ENCODE results near the gene HSP90AB1.

HSP90AB1 gene

GRCh38 chr6:44248579-44248978, 1.7 kb downstream of the HSP90AB1 start:
- Histone ChIP-seq H3K27ac (ENCODE audit: low read depth, low read length) (no peak overlapping the region), H3K4me3 (ENCODE audit: low read depth in 1 of 2, low read length in 2 of 2) (peak overlapping the region; percentile 94 to 99), H3K9me3 (ENCODE audit: control insufficient read depth in 1 of 2, low read length in 2 of 2) (no peaks in the 10 kb centered on the region), H3K27me3 (ENCODE audit: control insufficient read depth in 1 of 2, insufficient read depth in 2 of 2, low read length in 2 of 2) (no peaks in the 10 kb centered on the region), H3K9ac (ENCODE audit: low read depth in 1 of 2, low read length in 2 of 2) (peak overlapping the region; percentile 83 to 97), H3K36me3 (ENCODE audit: control insufficient read depth in 1 of 2, insufficient read depth in 2 of 2, low read length in 2 of 2) (peaks cover 39 to 50% of the 10 kb centered on the region in 2 donors), H3K4me1 (ENCODE audit: control insufficient read depth in 1 of 2, insufficient read depth in 2 of 2, low read length in 2 of 2) (peaks cover 14 to 21% of the 10 kb centered on the region in 2 donors)

- Histone ChIP-seq H3K4me3 (ENCODE audit: low read depth in 1 of 2, low read length in 2 of 2) (peak overlapping the region; percentile 7 to 99), H3K36me3 (ENCODE audit: control insufficient read depth in 1 of 2, insufficient read depth in 2 of 2, low read length in 2 of 2) (peaks cover 42 to 56% of the 10 kb centered on the region in 2 donors)
These were observed 2.3 kb downstream of the HSP90AB1 start for GRCh38 chr6:44249082-44249748.

GRCh38 chr6:44250067-44250717, 3.3 kb downstream of the HSP90AB1 start:
- H3K9me3 ChIP-seq (ENCODE audit: control insufficient read depth in 1 of 2, low read length in 2 of 2): no peaks in the 10 kb centered on the region
- no peak overlapping the region for H3K9ac ChIP-seq (ENCODE audit: low read depth in 1 of 2, low read length in 2 of 2)
- H3K4me1 ChIP-seq (ENCODE audit: control insufficient read depth in 1 of 2, insufficient read depth in 2 of 2, low read length in 2 of 2): peaks cover 14 to 21% of the 10 kb centered on the region in 2 donors
- peaks cover 44 to 66% of the 10 kb centered on the region in 2 donors for H3K36me3 ChIP-seq (ENCODE audit: control insufficient read depth in 1 of 2, insufficient read depth in 2 of 2, low read length in 2 of 2)
- H3K27me3 ChIP-seq (ENCODE audit: control insufficient read depth in 1 of 2, insufficient read depth in 2 of 2, low read length in 2 of 2): no peaks in the 10 kb centered on the region
- no peak overlapping the region for H3K4me3 ChIP-seq (ENCODE audit: low read depth in 1 of 2, low read length in 2 of 2)
- no peak overlapping the region for H3K27ac ChIP-seq (ENCODE audit: low read depth, low read length)

More at GRCh38 chr6:44249082-44249748, 2.3 kb downstream of the HSP90AB1 start:
- no peak overlapping the region for H3K27ac ChIP-seq (ENCODE audit: low read depth, low read length)
- peaks cover 14 to 21% of the 10 kb centered on the region in 2 donors for H3K4me1 ChIP-seq (ENCODE audit: control insufficient read depth in 1 of 2, insufficient read depth in 2 of 2, low read length in 2 of 2)
- H3K9me3 ChIP-seq (ENCODE audit: control insufficient read depth in 1 of 2, low read length in 2 of 2): no peaks in the 10 kb centered on the region
- peak overlapping the region; percentile 1 to 97 for H3K9ac ChIP-seq (ENCODE audit: low read depth in 1 of 2, low read length in 2 of 2)
- H3K27me3 ChIP-seq (ENCODE audit: control insufficient read depth in 1 of 2, insufficient read depth in 2 of 2, low read length in 2 of 2): no peaks in the 10 kb centered on the region

- Histone ChIP-seq H3K36me3 (ENCODE audit: control insufficient read depth in 1 of 2, insufficient read depth in 2 of 2, low read length in 2 of 2) (peaks cover 44 to 69% of the 10 kb centered on the region in 2 donors), H3K4me1 (ENCODE audit: control insufficient read depth in 1 of 2, insufficient read depth in 2 of 2, low read length in 2 of 2) (peaks cover 11 to 21% of the 10 kb centered on the region in 2 donors), H3K27ac (ENCODE audit: low read depth, low read length) (no peak overlapping the region), H3K9me3 (ENCODE audit: control insufficient read depth in 1 of 2, low read length in 2 of 2) (no peaks in the 10 kb centered on the region), H3K4me3 (ENCODE audit: low read depth in 1 of 2, low read length in 2 of 2) (no peak overlapping the region), H3K27me3 (ENCODE audit: control insufficient read depth in 1 of 2, insufficient read depth in 2 of 2, low read length in 2 of 2) (no peaks in the 10 kb centered on the region), H3K9ac (ENCODE audit: low read depth in 1 of 2, low read length in 2 of 2) (no peak overlapping the region)
These were observed 3.8 kb downstream of the HSP90AB1 start for GRCh38 chr6:44250718-44251123.

GRCh38 chr6:44251576-44252524, 4.9 kb downstream of the HSP90AB1 start:
- H3K9ac ChIP-seq (ENCODE audit: low read depth in 1 of 2, low read length in 2 of 2): no peak overlapping the region
- H3K4me3 ChIP-seq (ENCODE audit: low read depth in 1 of 2, low read length in 2 of 2): no peak overlapping the region
- H3K36me3 ChIP-seq (ENCODE audit: control insufficient read depth in 1 of 2, insufficient read depth in 2 of 2, low read length in 2 of 2): peaks cover 44 to 69% of the 10 kb centered on the region in 2 donors
- no peaks in the 10 kb centered on the region for H3K9me3 ChIP-seq (ENCODE audit: control insufficient read depth in 1 of 2, low read length in 2 of 2)
- H3K27me3 ChIP-seq (ENCODE audit: control insufficient read depth in 1 of 2, insufficient read depth in 2 of 2, low read length in 2 of 2): no peaks in the 10 kb centered on the region
- H3K27ac ChIP-seq (ENCODE audit: low read depth, low read length): no peak overlapping the region
- H3K4me1 ChIP-seq (ENCODE audit: control insufficient read depth in 1 of 2, insufficient read depth in 2 of 2, low read length in 2 of 2): peaks cover 20 to 28% of the 10 kb centered on the region in 2 donors

- no peak overlapping the region for H3K27ac ChIP-seq (ENCODE audit: low read depth, low read length)
These were observed 6.6 kb downstream of the HSP90AB1 start for GRCh38 chr6:44253307-44254101.

GRCh38 chr6:44254191-44255104, 7.5 kb downstream of the HSP90AB1 start:
- Histone ChIP-seq H3K9me3 (ENCODE audit: control insufficient read depth in 1 of 2, low read length in 2 of 2) (no peaks in the 10 kb centered on the region), H3K4me1 (ENCODE audit: control insufficient read depth in 1 of 2, insufficient read depth in 2 of 2, low read length in 2 of 2) (peaks cover 20 to 22% of the 10 kb centered on the region in 2 donors), H3K4me3 (ENCODE audit: low read depth in 1 of 2, low read length in 2 of 2) (no peak overlapping the region), H3K9ac (ENCODE audit: low read depth in 1 of 2, low read length in 2 of 2) (no peak overlapping the region), H3K27me3 (ENCODE audit: control insufficient read depth in 1 of 2, insufficient read depth in 2 of 2, low read length in 2 of 2) (no peaks in the 10 kb centered on the region), H3K27ac (ENCODE audit: low read depth, low read length) (no peak overlapping the region), H3K36me3 (ENCODE audit: control insufficient read depth in 1 of 2, insufficient read depth in 2 of 2, low read length in 2 of 2) (peaks cover 47 to 59% of the 10 kb centered on the region in 2 donors)

More at GRCh38 chr6:44253307-44254101, 6.6 kb downstream of the HSP90AB1 start:
- no peaks in the 10 kb centered on the region for H3K27me3 ChIP-seq (ENCODE audit: control insufficient read depth in 1 of 2, insufficient read depth in 2 of 2, low read length in 2 of 2)
- peaks cover 47 to 69% of the 10 kb centered on the region in 2 donors for H3K36me3 ChIP-seq (ENCODE audit: control insufficient read depth in 1 of 2, insufficient read depth in 2 of 2, low read length in 2 of 2)
- H3K9me3 ChIP-seq (ENCODE audit: control insufficient read depth in 1 of 2, low read length in 2 of 2): no peaks in the 10 kb centered on the region
- H3K4me1 ChIP-seq (ENCODE audit: control insufficient read depth in 1 of 2, insufficient read depth in 2 of 2, low read length in 2 of 2): peaks cover 28 to 31% of the 10 kb centered on the region in 2 donors
- H3K9ac ChIP-seq (ENCODE audit: low read depth in 1 of 2, low read length in 2 of 2): no peak overlapping the region
- H3K4me3 ChIP-seq (ENCODE audit: low read depth in 1 of 2, low read length in 2 of 2): no peak overlapping the region

GRCh38 chr6:44255105-44255808, 8.4 kb downstream of the HSP90AB1 start:
- no peaks in the 10 kb centered on the region for H3K9me3 ChIP-seq (ENCODE audit: control insufficient read depth in 1 of 2, low read length in 2 of 2)
- no peaks in the 10 kb centered on the region for H3K27me3 ChIP-seq (ENCODE audit: control insufficient read depth in 1 of 2, insufficient read depth in 2 of 2, low read length in 2 of 2)
- no peak overlapping the region for H3K9ac ChIP-seq (ENCODE audit: low read depth in 1 of 2, low read length in 2 of 2)
- H3K27ac ChIP-seq (ENCODE audit: low read depth, low read length): no peak overlapping the region
- H3K4me1 ChIP-seq (ENCODE audit: control insufficient read depth in 1 of 2, insufficient read depth in 2 of 2, low read length in 2 of 2): peaks cover 20% of the 10 kb centered on the region in 2 donors
- peaks cover 44 to 57% of the 10 kb centered on the region in 2 donors for H3K36me3 ChIP-seq (ENCODE audit: control insufficient read depth in 1 of 2, insufficient read depth in 2 of 2, low read length in 2 of 2)
- H3K4me3 ChIP-seq (ENCODE audit: low read depth in 1 of 2, low read length in 2 of 2): no peak overlapping the region
